Measurements from ENCODE around the gene RBM33.
A peak's percentile ranks its signal among the peaks of the same experiment; 100 is the strongest.

GRCh38 chr7:155711081-155711480 lies 66.6 kb downstream of the RBM33 start:
- TF ChIP-seq CTCF (IDR thresholded peaks at IDR 0.05 in 8 of 11, conservative IDR thresholded peaks at IDR 0.05 in 3 of 11) (no peak), POLR2AphosphoS5 (IDR thresholded peaks at IDR 0.05) (peak in 1 of 3 donors; percentile 37)
